ENCODE measurements around the gene KMT2C. TPM values are rescaled to one million over a fixed set of nuclear protein-coding genes. Genes with fewer than 3 reads are reported as not detected.
"Not testable (repeated sequence)": the region's sequence is repeated elsewhere in the genome, so short reads cannot be mapped to it uniquely, and the experiment has no call there.

The KMT2C gene
- total RNA-seq, 1 donor from 2014 or later, result 71.8 TPM

- H3K27ac Mint-ChIP-seq (ENCODE audit: unreplicated experiment), result peak overlapping the region; percentile 92
- no peaks in the 10 kb centered on the region for H3K9me3 Mint-ChIP-seq (ENCODE audit: unreplicated experiment)
- no peak for TF ChIP-seq CTCF (IDR thresholded peaks at IDR 0.05)
- H3K36me3 Mint-ChIP-seq (ENCODE audit: unreplicated experiment), result no peaks in the 10 kb centered on the region
- peaks cover 31% of the 10 kb centered on the region for H3K4me1 Mint-ChIP-seq (ENCODE audit: unreplicated experiment)
- no peaks in the 10 kb centered on the region for H3K27me3 Mint-ChIP-seq (ENCODE audit: unreplicated experiment)
- peak; percentile 98 for DNase-seq (ENCODE audit: extremely low spot score, unreplicated experiment)
- peak overlapping the region; percentile 78 for H3K4me3 Mint-ChIP-seq (ENCODE audit: unreplicated experiment)
Observed at GRCh38 chr7:152436111-152436930, 518 bp upstream of the KMT2C start.

DNA sequence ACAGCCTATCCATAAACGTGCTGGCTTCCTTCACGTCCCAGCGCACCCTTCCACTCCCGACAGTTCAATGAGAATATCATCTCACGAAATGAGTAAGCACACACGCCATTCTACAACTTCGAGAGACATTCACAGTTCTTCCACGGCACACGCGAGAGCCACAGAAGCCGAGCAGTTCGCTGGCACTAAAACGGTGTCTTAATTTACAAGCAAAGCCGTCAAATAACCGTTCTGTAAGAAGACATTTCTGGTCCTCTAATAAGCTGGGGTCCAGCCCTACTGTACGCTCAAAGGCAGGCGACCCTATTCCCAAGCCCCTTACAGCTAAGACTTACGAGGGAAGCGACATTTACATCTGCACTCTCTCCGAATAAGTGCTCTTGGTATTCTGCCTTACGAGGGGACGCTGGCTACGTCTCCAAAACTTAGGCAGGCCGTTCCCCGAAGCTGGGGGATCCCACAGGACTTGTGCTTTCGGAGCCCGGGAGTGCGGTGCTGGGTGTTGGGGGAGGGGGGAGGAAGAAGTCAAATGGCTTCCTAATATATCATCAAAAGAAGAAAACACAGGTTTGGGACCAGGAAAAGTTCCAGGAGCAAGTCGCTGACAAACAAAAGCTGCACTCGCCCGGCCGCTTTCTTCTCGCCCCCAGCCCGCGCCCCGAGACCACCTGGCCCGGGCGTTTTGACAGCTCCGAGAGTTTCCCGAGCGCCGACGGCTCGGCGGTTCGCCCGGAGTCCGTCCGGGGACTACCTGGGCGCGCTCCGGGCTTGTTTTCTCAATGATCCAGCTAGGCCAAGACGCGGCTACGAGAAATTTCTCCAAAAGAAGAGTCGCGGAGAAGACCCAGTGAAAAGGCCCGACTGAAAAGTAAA, 1.1 kb downstream of the KMT2C start:
- H3K27me3 Mint-ChIP-seq (ENCODE audit: unreplicated experiment); H3K9me3 Mint-ChIP-seq (ENCODE audit: unreplicated experiment); H3K36me3 Mint-ChIP-seq (ENCODE audit: unreplicated experiment); DNase-seq (ENCODE audit: extremely low spot score, unreplicated experiment): not testable (repeated sequence)
- Mint-ChIP-seq H3K4me1 (ENCODE audit: unreplicated experiment) (peaks cover 36% of the 10 kb centered on the region), H3K4me3 (ENCODE audit: unreplicated experiment) (peak overlapping the region; percentile 80), H3K27ac (ENCODE audit: unreplicated experiment) (peak overlapping the region; percentile 91)

GRCh38 chr7:152433721-152434490, 1.9 kb downstream of the KMT2C start:
- H3K27me3 Mint-ChIP-seq (ENCODE audit: unreplicated experiment); H3K36me3 Mint-ChIP-seq (ENCODE audit: unreplicated experiment); H3K9me3 Mint-ChIP-seq (ENCODE audit: unreplicated experiment); DNase-seq (ENCODE audit: extremely low spot score, unreplicated experiment): not testable (repeated sequence)
- H3K4me3 Mint-ChIP-seq (ENCODE audit: unreplicated experiment), result peak overlapping the region; percentile 80
- peak; percentile 13 for TF ChIP-seq CTCF (IDR thresholded peaks at IDR 0.05)
- peaks cover 41% of the 10 kb centered on the region for H3K4me1 Mint-ChIP-seq (ENCODE audit: unreplicated experiment)
- H3K27ac Mint-ChIP-seq (ENCODE audit: unreplicated experiment), result peak overlapping the region; percentile 91

GRCh38 chr7:152432735-152433134, 3.1 kb downstream of the KMT2C start:
- H3K9me3 Mint-ChIP-seq (ENCODE audit: unreplicated experiment); H3K36me3 Mint-ChIP-seq (ENCODE audit: unreplicated experiment); DNase-seq (ENCODE audit: extremely low spot score, unreplicated experiment); H3K27me3 Mint-ChIP-seq (ENCODE audit: unreplicated experiment): not testable (repeated sequence)
- peaks cover 47% of the 10 kb centered on the region for H3K4me1 Mint-ChIP-seq (ENCODE audit: unreplicated experiment)
- peak overlapping the region; percentile 91 for H3K27ac Mint-ChIP-seq (ENCODE audit: unreplicated experiment)
- H3K4me3 Mint-ChIP-seq (ENCODE audit: unreplicated experiment), result peak overlapping the region; percentile 80

DNA sequence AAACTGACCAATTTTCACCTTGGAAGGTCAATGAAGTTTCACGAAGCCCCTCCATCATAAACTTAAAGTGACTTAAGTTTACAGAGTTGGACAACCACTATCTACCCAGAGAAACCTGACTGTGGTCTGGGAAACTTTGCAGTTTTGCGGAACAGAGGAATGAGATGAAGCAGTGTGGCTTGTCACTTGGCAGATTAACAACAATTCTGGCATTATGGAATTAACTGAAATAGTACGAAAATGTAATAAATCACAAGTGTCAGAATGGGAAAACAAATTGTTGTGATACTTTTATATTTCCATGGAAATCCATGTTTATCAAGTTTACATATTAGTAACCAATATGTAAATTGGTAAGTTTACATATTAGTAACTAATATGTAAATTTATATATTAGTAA, 4.9 kb downstream of the KMT2C start:
- DNase-seq (ENCODE audit: extremely low spot score, unreplicated experiment), result no peak
- Mint-ChIP-seq H3K36me3 (ENCODE audit: unreplicated experiment) (no peaks in the 10 kb centered on the region), H3K27me3 (ENCODE audit: unreplicated experiment) (no peaks in the 10 kb centered on the region), H3K27ac (ENCODE audit: unreplicated experiment) (no peak overlapping the region), H3K4me3 (ENCODE audit: unreplicated experiment) (no peak overlapping the region), H3K9me3 (ENCODE audit: unreplicated experiment) (no peaks in the 10 kb centered on the region), H3K4me1 (ENCODE audit: unreplicated experiment) (peaks cover 48% of the 10 kb centered on the region)
- TF ChIP-seq CTCF (IDR thresholded peaks at IDR 0.05), result no peak

DNA sequence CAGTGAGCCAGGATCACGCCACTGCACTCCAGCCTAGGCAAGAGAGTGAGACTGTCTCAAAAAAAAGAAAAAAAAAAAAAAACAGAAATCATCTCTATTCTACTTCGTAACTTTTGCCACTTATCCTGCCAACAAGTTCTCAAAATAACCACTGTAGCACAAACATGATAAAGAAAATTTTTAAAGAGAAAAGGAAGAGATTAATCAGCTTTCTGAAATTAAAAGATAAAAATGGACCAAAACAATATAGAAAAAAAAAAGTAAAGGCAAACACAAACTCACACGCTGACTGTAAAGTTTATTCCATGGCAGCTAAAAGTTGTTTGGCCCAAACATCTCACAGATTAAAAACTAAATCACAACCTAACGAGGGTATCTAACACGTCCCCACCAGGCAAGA, 5.7 kb downstream of the KMT2C start:
- not testable (repeated sequence) for H3K27me3 Mint-ChIP-seq (ENCODE audit: unreplicated experiment); H3K4me3 Mint-ChIP-seq (ENCODE audit: unreplicated experiment); DNase-seq (ENCODE audit: extremely low spot score, unreplicated experiment); H3K9me3 Mint-ChIP-seq (ENCODE audit: unreplicated experiment); H3K27ac Mint-ChIP-seq (ENCODE audit: unreplicated experiment); H3K36me3 Mint-ChIP-seq (ENCODE audit: unreplicated experiment)
- peaks cover 52% of the 10 kb centered on the region for H3K4me1 Mint-ChIP-seq (ENCODE audit: unreplicated experiment)
